ENCODE data around the gene TMEM229B.
"Not testable (repeated sequence)": the region's sequence is repeated elsewhere in the genome, so short reads cannot be mapped to it uniquely, and the experiment has no call there.

The TMEM229B gene

DNA sequence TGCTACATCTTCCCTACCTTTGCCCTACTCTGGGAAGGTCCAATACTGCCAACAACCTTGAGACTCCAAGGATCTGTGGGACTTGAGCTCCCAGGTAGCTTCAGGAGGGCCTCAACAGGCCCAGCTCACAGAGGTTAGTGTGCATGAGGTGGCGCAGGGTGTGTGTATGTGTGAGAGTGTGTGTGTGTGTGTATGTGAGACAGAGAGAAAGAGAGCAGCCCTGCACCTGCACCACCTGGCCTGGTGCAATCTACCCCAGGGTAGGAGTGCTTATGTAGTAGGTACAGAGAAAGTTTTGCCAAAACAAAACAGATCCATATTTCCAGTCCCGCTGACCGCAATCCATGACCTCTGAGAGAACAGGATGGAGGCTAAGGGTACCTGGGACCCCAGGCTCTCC lies 24.6 kb downstream of the TMEM229B start:
- no peak overlapping the region for H3K27ac ChIP-seq
- no peak for DNase-seq (ENCODE audit: low read depth, low spot score)

DNA sequence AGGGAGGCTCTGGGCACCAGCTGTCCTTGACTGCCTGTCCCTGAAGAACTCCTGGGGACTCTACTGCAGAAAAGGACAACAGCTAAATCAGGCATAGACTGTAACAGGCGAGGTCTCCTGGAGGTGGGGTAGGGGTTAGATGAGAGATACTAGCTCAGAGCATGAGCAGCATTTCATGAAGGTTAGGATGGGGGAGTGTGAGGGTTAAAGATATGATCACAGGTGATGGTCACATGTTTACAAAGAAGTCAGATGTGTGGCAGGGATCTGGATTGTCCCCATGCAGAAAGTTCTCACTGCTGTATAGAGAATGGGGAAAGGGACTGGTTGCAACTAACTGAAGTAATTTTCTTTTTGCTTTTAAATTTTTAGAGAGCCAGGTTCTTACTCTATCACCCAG lies 26.5 kb downstream of the TMEM229B start:
- peak overlapping the region; percentile 18 for H3K27ac ChIP-seq
- no peak for DNase-seq (ENCODE audit: low read depth, low spot score)

DNA sequence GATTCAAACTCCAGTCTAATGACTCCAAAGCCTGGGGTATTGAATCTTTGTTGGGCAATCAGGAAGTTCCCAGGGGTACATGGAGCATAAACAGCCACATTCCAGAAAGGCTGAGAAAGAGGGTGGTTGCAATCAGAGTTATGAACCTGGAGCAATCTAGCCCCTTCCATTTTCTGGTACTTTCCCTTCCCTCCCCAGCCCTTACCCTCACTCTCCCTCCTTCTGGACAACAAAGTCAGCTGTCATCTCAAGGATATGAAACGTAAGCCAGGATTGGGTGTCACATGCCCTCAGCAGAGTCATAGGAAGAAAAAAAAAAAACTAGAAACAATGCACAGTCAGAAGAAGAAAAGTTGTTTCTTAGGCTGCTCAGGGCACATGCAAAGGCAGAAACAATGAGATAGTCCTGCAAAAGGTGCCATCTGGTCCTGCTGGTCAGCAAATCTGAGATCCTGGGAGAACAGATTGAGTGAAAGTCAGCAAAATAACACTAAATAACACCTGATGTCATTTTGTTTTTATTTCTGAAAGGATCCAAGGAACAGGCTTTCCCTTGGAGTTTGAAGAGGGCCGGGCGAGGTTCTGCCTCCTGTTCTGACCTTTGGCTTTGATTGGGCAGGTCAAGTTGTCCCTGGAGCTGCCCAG lies 27.1 kb downstream of the TMEM229B start:
- DNase-seq (ENCODE audit: low read depth, low spot score): peak; percentile 5
- H3K27ac ChIP-seq: peak overlapping the region; percentile 18

- no peak for DNase-seq (ENCODE audit: low read depth, low spot score)
- no peak overlapping the region for H3K27ac ChIP-seq
These were observed 29.2 kb downstream of the TMEM229B start for GRCh38 chr14:67459336-67459735.

DNA sequence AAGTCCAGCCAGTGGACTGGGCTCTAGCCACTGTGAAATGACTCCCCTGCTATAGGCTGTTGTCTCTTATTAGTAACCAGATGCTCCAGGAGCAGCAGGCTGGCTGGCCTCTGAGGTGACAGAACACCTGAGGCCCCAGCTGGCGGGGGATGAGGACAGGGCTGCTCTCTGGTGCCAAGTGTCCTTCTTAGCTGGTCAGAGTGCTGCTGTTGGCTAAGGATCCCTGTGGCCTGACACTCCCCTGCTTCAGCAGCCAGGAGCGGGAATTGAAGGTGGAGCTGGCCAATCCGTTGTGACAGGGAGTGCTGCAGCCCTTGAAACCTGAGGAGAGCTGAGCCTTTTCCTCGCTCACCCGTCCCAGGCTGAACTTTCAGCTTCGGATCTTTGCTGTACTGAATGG lies 30.7 kb downstream of the TMEM229B start:
- no peak for DNase-seq (ENCODE audit: low read depth, low spot score)
- H3K27ac ChIP-seq: no peak overlapping the region

DNA sequence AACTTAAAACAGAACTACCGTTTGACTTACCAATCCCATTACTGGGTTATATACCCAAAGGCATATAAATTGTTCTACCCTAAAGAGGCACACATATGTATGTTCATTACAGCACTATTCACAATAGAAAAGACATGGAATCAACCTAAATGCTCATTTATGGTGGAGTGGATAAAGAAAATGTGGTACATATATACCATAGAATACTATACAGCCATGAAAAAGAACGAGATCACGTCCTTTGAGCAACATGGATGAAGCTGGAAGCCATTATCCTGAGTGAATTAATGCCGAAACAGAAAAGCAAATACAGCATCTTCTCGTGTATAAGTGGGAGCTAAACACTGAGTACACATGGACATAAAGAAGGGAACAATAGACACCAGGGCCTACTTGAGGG lies 31.8 kb downstream of the TMEM229B start:
- no peak for DNase-seq (ENCODE audit: low read depth, low spot score)
- H3K27ac ChIP-seq: no peak overlapping the region

GRCh38 chr14:67453575-67454300 lies 34.8 kb downstream of the TMEM229B start:
- DNase-seq (ENCODE audit: low read depth, low spot score): no peak
- no peak overlapping the region for H3K27ac ChIP-seq

GRCh38 chr14:67451667-67452066 lies 36.9 kb downstream of the TMEM229B start:
- H3K27ac ChIP-seq; DNase-seq (ENCODE audit: low read depth, low spot score): not testable (repeated sequence)

GRCh38 chr14:67449096-67449495 lies 39.4 kb downstream of the TMEM229B start:
- DNase-seq (ENCODE audit: low read depth, low spot score): no peak

GRCh38 chr14:67447033-67447381 lies 41.5 kb downstream of the TMEM229B start:
- DNase-seq (ENCODE audit: low read depth, low spot score): no peak
- peak overlapping the region; percentile 7 for H3K27ac ChIP-seq

More at GRCh38 chr14:67449096-67449495, 39.4 kb downstream of the TMEM229B start:
- no peak overlapping the region for H3K27ac ChIP-seq

GRCh38 chr14:67446371-67447032 lies 42.0 kb downstream of the TMEM229B start:
- H3K27ac ChIP-seq: peak overlapping the region; percentile 7
- no peak for DNase-seq (ENCODE audit: low read depth, low spot score)

GRCh38 chr14:67444395-67444794 lies 44.1 kb downstream of the TMEM229B start:
- peak overlapping the region; percentile 86 for H3K27ac ChIP-seq
- peak; percentile 26 for DNase-seq (ENCODE audit: low read depth, low spot score)

- DNase-seq (ENCODE audit: low read depth, low spot score): no peak
- H3K27ac ChIP-seq: no peak overlapping the region
These were observed 46.2 kb downstream of the TMEM229B start for GRCh38 chr14:67442139-67442906.

DNA sequence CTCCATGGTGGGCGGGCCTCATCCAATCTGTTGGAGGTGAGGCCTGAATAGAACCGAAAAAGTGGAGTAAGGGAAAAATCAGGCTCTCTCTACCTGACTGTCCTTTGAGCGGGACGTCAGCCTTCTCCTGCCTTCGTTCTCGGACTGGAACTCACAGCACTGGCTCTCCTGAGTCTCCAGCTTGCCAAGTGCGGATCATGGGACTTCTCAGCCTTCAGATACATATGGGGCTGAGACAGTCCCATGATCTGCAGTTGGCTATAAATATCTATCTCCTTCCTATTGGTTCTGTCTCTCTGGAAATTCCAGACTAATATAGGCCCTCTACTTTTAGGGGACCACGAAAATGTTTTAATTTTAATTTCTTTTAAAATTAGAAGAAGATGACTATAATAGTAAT lies 46.8 kb downstream of the TMEM229B start:
- H3K27ac ChIP-seq: no peak overlapping the region
- DNase-seq (ENCODE audit: low read depth, low spot score): no peak

DNA sequence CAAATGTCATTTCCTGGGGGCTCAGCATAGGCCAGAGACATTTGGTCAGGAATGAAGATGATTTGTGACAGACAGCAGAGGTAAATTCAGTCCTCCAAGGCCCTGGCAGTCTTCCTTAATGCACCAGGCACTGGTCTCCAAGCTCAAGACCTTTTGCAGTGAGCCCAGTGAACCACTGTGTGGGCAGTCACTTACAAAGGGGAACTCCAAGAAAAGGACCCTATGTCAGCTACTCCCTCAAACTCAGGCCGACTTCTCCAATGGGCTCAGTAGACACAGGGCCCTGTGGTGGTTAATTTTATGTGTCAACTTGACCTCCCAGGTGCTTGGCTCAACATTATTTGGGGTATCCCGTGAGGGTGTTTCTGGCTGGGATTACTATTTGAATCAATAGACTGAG lies 47.3 kb downstream of the TMEM229B start:
- no peak for DNase-seq (ENCODE audit: low read depth, low spot score)
- H3K27ac ChIP-seq: no peak overlapping the region

DNA sequence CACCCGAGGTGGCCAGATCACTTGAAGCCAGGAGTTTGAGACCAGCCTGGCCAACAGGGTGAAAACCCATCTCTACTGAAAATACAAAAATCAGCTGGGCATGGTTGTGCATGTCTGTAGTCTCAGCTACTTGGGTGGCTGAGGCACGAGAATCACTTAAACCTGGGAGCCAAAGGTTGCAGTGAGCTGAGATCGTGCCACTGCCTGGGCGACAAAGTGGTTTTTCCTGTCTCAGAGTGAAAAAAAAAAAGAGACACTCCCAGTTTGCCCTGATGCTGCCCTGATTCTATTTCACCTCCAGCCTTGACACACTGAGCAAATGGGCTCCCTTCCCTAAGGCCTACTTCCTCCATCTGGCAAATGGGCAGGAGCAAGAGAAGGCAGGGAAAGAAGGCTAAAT lies 48.0 kb downstream of the TMEM229B start:
- no peak overlapping the region for H3K27ac ChIP-seq
- no peak for DNase-seq (ENCODE audit: low read depth, low spot score)

- no peak for DNase-seq (ENCODE audit: low read depth, low spot score)
- H3K27ac ChIP-seq: no peak overlapping the region
These were observed 49.6 kb downstream of the TMEM229B start for GRCh38 chr14:67438969-67439368.

DNA sequence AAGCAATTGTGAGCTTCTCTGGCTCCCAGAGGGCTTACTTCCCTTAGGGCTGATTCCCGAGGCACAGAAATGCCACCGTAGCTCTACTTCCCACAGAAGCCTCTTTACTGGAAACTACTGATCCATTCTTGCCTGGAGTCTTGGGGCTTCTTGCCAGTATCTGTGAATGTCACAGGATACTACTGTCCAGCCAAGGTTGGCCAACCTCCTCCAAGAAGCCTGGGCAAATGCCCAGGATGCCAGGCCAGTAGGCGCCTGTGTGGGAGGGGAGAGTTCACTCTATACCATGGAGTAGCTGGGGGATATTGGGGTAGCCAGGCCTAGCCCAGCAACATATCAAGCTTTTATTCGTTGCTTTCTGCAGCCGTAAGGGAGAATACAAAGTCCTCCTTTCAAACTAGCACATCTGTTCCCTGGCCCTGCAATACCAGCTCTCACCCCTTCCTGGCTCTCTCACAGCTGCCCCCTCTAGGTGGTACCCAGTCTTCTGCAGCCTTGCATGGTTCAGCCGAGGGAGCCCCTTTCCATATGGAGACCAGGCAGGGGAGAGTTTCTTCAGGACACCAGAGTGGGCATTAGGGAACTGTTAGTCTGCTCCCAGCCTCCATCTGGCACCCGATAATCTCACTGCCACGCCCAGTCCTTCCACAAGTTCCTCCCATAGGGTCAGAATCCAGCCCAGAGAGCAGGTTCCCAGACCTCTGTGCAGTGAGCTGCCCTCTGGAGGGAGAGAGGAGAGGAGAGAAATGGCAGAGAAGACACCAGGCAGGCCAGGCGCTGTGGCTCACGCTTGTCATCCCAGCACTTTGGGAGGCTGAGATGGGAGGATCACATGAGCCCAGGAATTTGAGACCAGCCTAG lies 52.3 kb downstream of the TMEM229B start:
- no peak for DNase-seq (ENCODE audit: low read depth, low spot score)
- H3K27ac ChIP-seq: no peak overlapping the region

DNA sequence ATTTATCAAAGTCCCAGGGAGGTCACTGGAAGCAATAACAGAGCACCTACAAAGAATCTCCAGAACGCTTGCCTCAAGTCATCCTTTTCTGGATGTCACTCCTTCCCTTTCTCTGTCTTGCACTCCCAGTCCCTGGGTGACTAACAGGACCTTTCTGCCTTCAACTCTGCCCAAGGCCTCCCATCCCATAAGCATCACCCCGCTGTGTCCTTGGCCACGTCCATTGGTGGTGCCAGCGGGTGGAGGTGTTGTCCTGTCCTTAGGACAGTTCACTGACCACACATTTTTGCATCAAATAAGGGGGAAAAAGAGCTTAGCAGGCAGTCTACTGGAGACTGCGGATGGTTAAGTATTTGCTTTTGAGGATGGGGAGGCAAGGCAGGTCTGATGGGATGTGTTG lies 52.9 kb downstream of the TMEM229B start:
- no peak overlapping the region for H3K27ac ChIP-seq
- DNase-seq (ENCODE audit: low read depth, low spot score): no peak

GRCh38 chr14:67432050-67432564 lies 56.4 kb downstream of the TMEM229B start:
- no peak for DNase-seq (ENCODE audit: low read depth, low spot score)
- no peak overlapping the region for H3K27ac ChIP-seq

All from epithelial cell of prostate (primary cell).